ENCODE data around the gene USH2A.

USH2A gene

DNA sequence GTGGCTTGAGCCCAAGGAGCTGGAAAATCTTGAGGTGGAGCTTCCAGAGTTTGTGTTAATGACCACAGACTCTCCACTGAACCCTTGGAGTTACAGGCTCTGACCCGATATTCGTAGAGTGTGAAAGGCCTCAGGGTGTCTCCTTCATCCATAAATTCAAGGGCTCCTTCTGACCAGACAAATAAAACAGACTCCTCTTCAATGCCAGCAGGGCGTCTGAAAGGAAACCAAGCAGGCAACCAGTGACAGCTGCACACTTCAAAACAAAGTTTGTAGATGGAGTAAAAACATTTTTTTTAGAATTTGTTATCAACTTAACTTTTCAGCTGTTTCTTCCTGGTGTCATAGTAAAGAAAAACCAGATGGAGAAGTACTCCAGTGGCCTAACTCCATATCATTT, 695.1 kb downstream of the USH2A start:
- WGBS, 2 experiments (ENCODE audit: insufficient coverage in 2 of 2): no CpG with 5 or more reads among the region's 3 CpGs

GRCh38 chr1:215720126-215720525, 703.1 kb downstream of the USH2A start:
- H3K4me1 ChIP-seq (ENCODE audit: control insufficient read depth, insufficient read depth, low read length, poor library complexity, severe bottlenecking): no peaks in the 10 kb centered on the region
- H3K36me3 ChIP-seq (ENCODE audit: control insufficient read depth, insufficient read depth, low read length): no peaks in the 10 kb centered on the region
- no peak overlapping the region for H3K4me3 ChIP-seq (ENCODE audit: extremely low read depth, insufficient read depth, low read length, poor library complexity, severe bottlenecking)
- no peak overlapping the region for H3K27ac ChIP-seq (ENCODE audit: low read depth, low read length, severe bottlenecking)
- no peaks in the 10 kb centered on the region for H3K9me3 ChIP-seq (ENCODE audit: control insufficient read depth, low read length)

More for the DNA sequence above, 695.1 kb downstream of the USH2A start:
- no peaks in the 10 kb centered on the region for H3K9me3 ChIP-seq (ENCODE audit: control insufficient read depth, low read length)
- H3K4me3 ChIP-seq (ENCODE audit: extremely low read depth, insufficient read depth, low read length, poor library complexity, severe bottlenecking): no peak overlapping the region
- H3K27ac ChIP-seq (ENCODE audit: low read depth, low read length, severe bottlenecking): no peak overlapping the region
- no peaks in the 10 kb centered on the region for H3K4me1 ChIP-seq (ENCODE audit: control insufficient read depth, insufficient read depth, low read length, poor library complexity, severe bottlenecking)
- no peaks in the 10 kb centered on the region for H3K36me3 ChIP-seq (ENCODE audit: control insufficient read depth, insufficient read depth, low read length)

DNA sequence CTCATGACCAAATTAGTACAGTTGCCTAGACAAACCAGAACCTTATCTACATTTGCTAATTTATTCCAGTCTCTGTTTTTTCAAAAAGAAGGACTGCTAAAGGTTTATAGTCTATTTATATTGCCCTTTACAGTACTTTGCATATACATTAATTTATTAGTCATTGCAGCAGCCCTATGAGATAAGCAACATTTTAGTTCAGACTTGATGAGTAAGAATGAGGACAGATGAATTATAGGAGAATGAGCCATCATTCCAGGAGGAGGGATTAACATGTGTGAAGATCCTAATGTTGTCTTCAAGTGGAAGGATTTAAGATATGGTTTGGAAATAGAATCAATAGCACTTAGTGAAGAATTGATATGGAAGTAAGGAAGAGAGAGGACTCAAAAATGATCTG, 703.7 kb downstream of the USH2A start:
- Histone ChIP-seq H3K4me1 (ENCODE audit: control insufficient read depth, insufficient read depth, low read length, poor library complexity, severe bottlenecking) (no peaks in the 10 kb centered on the region), H3K4me3 (ENCODE audit: extremely low read depth, insufficient read depth, low read length, poor library complexity, severe bottlenecking) (no peak overlapping the region), H3K9me3 (ENCODE audit: control insufficient read depth, low read length) (no peaks in the 10 kb centered on the region), H3K27ac (ENCODE audit: low read depth, low read length, severe bottlenecking) (no peak overlapping the region), H3K36me3 (ENCODE audit: control insufficient read depth, insufficient read depth, low read length) (no peaks in the 10 kb centered on the region)

DNA sequence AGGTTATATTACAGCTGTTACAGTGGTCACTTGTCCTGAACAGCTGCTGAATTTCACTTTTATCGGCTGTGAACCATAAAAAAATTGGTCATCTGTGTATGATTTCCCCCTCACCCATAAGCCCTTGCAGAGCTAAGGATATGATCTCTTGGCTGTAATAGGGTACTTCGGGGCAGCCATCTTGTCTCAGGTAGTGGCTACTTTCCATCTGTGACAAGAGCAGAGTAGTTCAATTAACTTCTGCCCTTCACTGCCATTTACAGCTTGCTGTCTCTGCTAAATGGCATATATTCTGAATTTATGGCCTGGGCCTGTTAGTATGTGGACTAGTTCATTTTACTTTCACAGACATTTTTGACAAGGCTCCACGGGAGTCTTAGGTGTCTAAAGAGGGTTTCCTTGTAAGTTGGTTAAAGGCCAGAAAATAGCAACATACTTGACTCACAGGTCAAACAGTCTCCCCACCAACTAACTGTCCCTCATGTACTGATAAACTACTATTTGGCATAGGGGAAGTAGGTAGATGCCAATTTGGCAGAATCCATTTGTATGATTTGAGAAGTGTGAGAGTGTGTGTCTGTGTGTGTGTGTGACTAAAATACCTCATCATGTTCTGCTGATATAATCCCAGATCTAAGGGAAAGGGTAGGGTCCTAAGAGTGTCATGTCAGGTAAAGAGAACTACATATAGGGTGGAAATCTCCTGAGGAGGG, 704.5 kb downstream of the USH2A start:
- no peaks in the 10 kb centered on the region for H3K4me1 ChIP-seq (ENCODE audit: control insufficient read depth, insufficient read depth, low read length, poor library complexity, severe bottlenecking)
- H3K36me3 ChIP-seq (ENCODE audit: control insufficient read depth, insufficient read depth, low read length): no peaks in the 10 kb centered on the region
- no peaks in the 10 kb centered on the region for H3K9me3 ChIP-seq (ENCODE audit: control insufficient read depth, low read length)
- no CpG with 5 or more reads among the region's 3 CpGs for WGBS, 2 experiments (ENCODE audit: insufficient coverage in 2 of 2)
- H3K27ac ChIP-seq (ENCODE audit: low read depth, low read length, severe bottlenecking): no peak overlapping the region
- no peak overlapping the region for H3K4me3 ChIP-seq (ENCODE audit: extremely low read depth, insufficient read depth, low read length, poor library complexity, severe bottlenecking)

DNA sequence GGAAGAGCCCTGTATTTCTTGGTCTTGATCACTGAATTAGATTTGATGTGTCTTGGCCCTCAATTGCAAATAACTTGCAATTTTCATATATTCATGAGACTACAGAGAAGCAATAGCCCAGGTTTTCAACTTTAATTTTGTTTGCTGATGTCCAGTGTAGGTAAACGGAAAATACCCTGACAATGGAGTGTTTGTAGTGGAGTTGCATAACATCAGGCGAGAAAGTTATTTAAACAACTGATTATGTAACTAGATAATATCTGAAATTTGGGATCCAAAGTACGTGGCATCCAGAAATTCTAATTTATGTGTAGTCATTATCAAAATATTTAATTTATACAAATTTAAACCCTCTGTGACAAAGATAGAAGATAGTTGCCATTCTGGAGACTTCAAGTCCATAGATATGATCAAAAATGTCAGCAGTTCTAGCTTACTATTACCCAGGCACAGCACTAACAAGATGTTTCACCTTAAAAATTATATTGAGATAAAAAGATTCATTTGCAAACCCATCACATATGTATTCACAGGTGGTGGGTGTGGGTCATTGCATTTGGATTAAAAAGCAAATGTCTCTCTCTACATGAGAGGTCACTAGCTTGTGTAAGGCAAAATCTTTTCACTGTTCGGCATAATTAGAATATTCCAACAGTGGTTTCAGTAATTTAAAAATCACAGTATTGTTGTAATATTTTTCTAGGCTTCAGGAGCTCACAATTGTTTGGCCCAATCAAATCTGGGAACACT, 705.4 kb downstream of the USH2A start:
- Histone ChIP-seq H3K27ac (ENCODE audit: low read depth, low read length, severe bottlenecking) (no peak overlapping the region), H3K4me1 (ENCODE audit: control insufficient read depth, insufficient read depth, low read length, poor library complexity, severe bottlenecking) (no peaks in the 10 kb centered on the region), H3K9me3 (ENCODE audit: control insufficient read depth, low read length) (no peaks in the 10 kb centered on the region), H3K36me3 (ENCODE audit: control insufficient read depth, insufficient read depth, low read length) (no peaks in the 10 kb centered on the region), H3K4me3 (ENCODE audit: extremely low read depth, insufficient read depth, low read length, poor library complexity, severe bottlenecking) (no peak overlapping the region)
- WGBS, 2 experiments (ENCODE audit: insufficient coverage in 2 of 2): no CpG with 5 or more reads among the region's 4 CpGs

GRCh38 chr1:215710899-215711225, 712.4 kb downstream of the USH2A start:
- no peaks in the 10 kb centered on the region for H3K9me3 ChIP-seq (ENCODE audit: control insufficient read depth, low read length)

GRCh38 chr1:215710036-215710898, 713.0 kb downstream of the USH2A start:
- WGBS, 2 experiments (ENCODE audit: insufficient coverage in 2 of 2): 32 to 46% methylated on average over 4 to 5 of the region's 8 CpGs
- no peak overlapping the region for H3K27ac ChIP-seq (ENCODE audit: low read depth, low read length, severe bottlenecking)
- H3K4me3 ChIP-seq (ENCODE audit: extremely low read depth, insufficient read depth, low read length, poor library complexity, severe bottlenecking): no peak overlapping the region
- no peaks in the 10 kb centered on the region for H3K9me3 ChIP-seq (ENCODE audit: control insufficient read depth, low read length)
- H3K4me1 ChIP-seq (ENCODE audit: control insufficient read depth, insufficient read depth, low read length, poor library complexity, severe bottlenecking): no peaks in the 10 kb centered on the region
- no peaks in the 10 kb centered on the region for H3K36me3 ChIP-seq (ENCODE audit: control insufficient read depth, insufficient read depth, low read length)

More at GRCh38 chr1:215710899-215711225, 712.4 kb downstream of the USH2A start:
- H3K4me1 ChIP-seq (ENCODE audit: control insufficient read depth, insufficient read depth, low read length, poor library complexity, severe bottlenecking): no peaks in the 10 kb centered on the region
- no peak overlapping the region for H3K27ac ChIP-seq (ENCODE audit: low read depth, low read length, severe bottlenecking)
- H3K36me3 ChIP-seq (ENCODE audit: control insufficient read depth, insufficient read depth, low read length): no peaks in the 10 kb centered on the region
- no peak overlapping the region for H3K4me3 ChIP-seq (ENCODE audit: extremely low read depth, insufficient read depth, low read length, poor library complexity, severe bottlenecking)
- no CpG with 5 or more reads among the region's 4 CpGs for WGBS, 2 experiments (ENCODE audit: insufficient coverage in 2 of 2)

- Histone ChIP-seq H3K9me3 (ENCODE audit: control insufficient read depth, low read length) (no peaks in the 10 kb centered on the region), H3K36me3 (ENCODE audit: control insufficient read depth, insufficient read depth, low read length) (no peaks in the 10 kb centered on the region), H3K4me3 (ENCODE audit: extremely low read depth, insufficient read depth, low read length, poor library complexity, severe bottlenecking) (no peak overlapping the region), H3K27ac (ENCODE audit: low read depth, low read length, severe bottlenecking) (no peak overlapping the region), H3K4me1 (ENCODE audit: control insufficient read depth, insufficient read depth, low read length, poor library complexity, severe bottlenecking) (no peaks in the 10 kb centered on the region)
- 92% methylated on average over 4 to 6 of the region's 6 CpGs for WGBS, 2 experiments (ENCODE audit: insufficient coverage in 2 of 2)
Measured at GRCh38 chr1:215704089-215704860, 719.0 kb downstream of the USH2A start.

DNA sequence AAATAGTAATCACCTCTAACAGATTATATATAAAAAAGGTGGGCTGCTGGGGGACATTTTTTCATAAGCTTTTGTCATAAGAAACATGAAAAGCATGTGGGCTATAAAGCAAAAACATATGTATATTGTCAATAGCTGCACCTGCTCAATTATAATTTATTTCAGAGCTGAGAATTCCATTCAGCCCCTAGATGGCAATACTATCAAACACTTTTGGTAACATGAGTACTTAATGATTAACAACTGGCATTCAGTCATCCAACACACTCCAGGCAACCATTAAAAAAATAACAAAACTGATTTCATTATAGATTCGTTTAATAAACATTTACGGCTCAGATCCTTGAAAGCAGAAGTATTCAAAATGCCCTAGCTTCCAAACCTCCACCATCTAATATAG, 741.0 kb downstream of the USH2A start:
- Histone ChIP-seq H3K36me3 (ENCODE audit: control insufficient read depth, insufficient read depth, low read length) (no peaks in the 10 kb centered on the region), H3K27ac (ENCODE audit: low read depth, low read length, severe bottlenecking) (no peak overlapping the region), H3K4me1 (ENCODE audit: control insufficient read depth, insufficient read depth, low read length, poor library complexity, severe bottlenecking) (no peaks in the 10 kb centered on the region), H3K4me3 (ENCODE audit: extremely low read depth, insufficient read depth, low read length, poor library complexity, severe bottlenecking) (no peak overlapping the region), H3K9me3 (ENCODE audit: control insufficient read depth, low read length) (no peaks in the 10 kb centered on the region)
- WGBS, 2 experiments (ENCODE audit: insufficient coverage in 2 of 2): 93% methylated on average over 2 of the region's 2 CpGs; no CpG with 5 or more reads in 1 of the 2 experiments

DNA sequence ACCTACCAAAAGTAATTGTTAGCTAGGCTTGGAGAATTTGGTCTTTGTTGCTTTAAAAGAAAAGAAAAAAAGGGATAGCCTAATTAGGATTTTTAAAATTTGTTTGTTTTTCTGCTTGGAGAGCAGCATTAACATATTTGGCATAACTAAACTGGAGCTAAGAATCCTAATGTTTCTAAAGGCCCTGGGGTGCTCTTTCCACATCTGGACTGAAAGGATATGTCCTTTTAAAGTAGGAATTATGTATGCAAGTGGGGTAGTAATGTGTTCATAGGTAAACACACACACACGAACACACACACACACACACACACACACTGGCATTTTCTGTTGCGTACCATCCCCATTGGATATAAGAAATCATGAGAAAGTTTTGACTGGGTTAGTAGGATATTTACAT, 742.2 kb downstream of the USH2A start:
- Histone ChIP-seq H3K9me3 (ENCODE audit: control insufficient read depth, low read length) (no peaks in the 10 kb centered on the region), H3K4me3 (ENCODE audit: extremely low read depth, insufficient read depth, low read length, poor library complexity, severe bottlenecking) (no peak overlapping the region), H3K4me1 (ENCODE audit: control insufficient read depth, insufficient read depth, low read length, poor library complexity, severe bottlenecking) (no peaks in the 10 kb centered on the region), H3K27ac (ENCODE audit: low read depth, low read length, severe bottlenecking) (no peak overlapping the region), H3K36me3 (ENCODE audit: control insufficient read depth, insufficient read depth, low read length) (no peaks in the 10 kb centered on the region)
- no CpG with 5 or more reads among the region's 2 CpGs for WGBS, 2 experiments (ENCODE audit: insufficient coverage in 2 of 2)
